H1 (cell line): Measurements from ENCODE around the gene STAT4. TPM values are rescaled to one million over a fixed set of nuclear protein-coding genes. Genes with fewer than 3 reads are reported as not detected.

Source experiments
- CHD2 ChIP-seq: IDR thresholded peaks from 2 replicates; pipeline ENCODE4 v1.6.1; 2012; ENCODE audit warnings: low read length, improper control_type of control experiment
- CHD7 ChIP-seq: fragments of 300-600 bp; sonication (generic); IDR thresholded peaks from 2 replicates; pipeline ENCODE4 v1.7.1; 2012; ENCODE audit warnings: low read length, moderate library complexity, mild to moderate bottlenecking, inconsistent platforms; ENCODE audit not compliant: insufficient replicate concordance
- CTCF ChIP-seq, 3 experiments: IDR thresholded peaks; 1 replicate in 2 of 3; 2 replicates in 1 of 3; pipeline versions ENCODE4 v1.5.1 to v1.6.1; 2011; ENCODE audit warnings: low read length in 3 of 3, mild to moderate bottlenecking in 3 of 3, inconsistent platforms in 2 of 3, low read depth in 1 of 3, moderate library complexity in 1 of 3; ENCODE audit not compliant: insufficient read depth in 1 of 3; ENCODE audit errors: control extremely low read depth in 1 of 3
- EP300 ChIP-seq, 2 experiments: IDR thresholded peaks; 1 replicate in 1 of 2; 2 replicates in 1 of 2; pipeline ENCODE4 v1.6.1; 2011 to 2012; ENCODE audit warnings: low read depth in 2 of 2, low read length in 2 of 2, mild to moderate bottlenecking in 2 of 2, borderline replicate concordance in 1 of 2, inconsistent platforms in 1 of 2, moderate library complexity in 1 of 2
- NRF1 ChIP-seq: IDR thresholded peaks from 2 replicates; pipeline ENCODE4 v1.6.1; 2011; ENCODE audit warnings: mild to moderate bottlenecking, low read depth, low read length, improper control_type of control experiment
- RNF2 ChIP-seq: fragments of 200-900, 300-1000 bp; sonication (generic); IDR thresholded peaks from 2 replicates; pipeline ENCODE4 v1.7.1; 2016; ENCODE audit warnings: borderline replicate concordance, low read depth, mild to moderate bottlenecking, antibody characterized with exemption, low read length; ENCODE audit not compliant: poor library complexity, severe bottlenecking; ENCODE audit errors: missing control alignments
- SP1 ChIP-seq: IDR thresholded peaks from 2 replicates; pipeline ENCODE4 v1.6.1; 2011; ENCODE audit warnings: low read depth, low read length
- SRF ChIP-seq: IDR thresholded peaks from 2 replicates; pipeline ENCODE4 v1.6.1; 2011; ENCODE audit warnings: mild to moderate bottlenecking, low read depth, low read length, moderate library complexity
- ZNF274 ChIP-seq: IDR thresholded peaks from 2 replicates; pipeline ENCODE4 v1.7.0; 2012; ENCODE audit warnings: low read length, borderline replicate concordance; ENCODE audit errors: extremely low read depth
- polyA plus RNA-seq, 7 experiments: library from polyadenylated mRNA; depleted of rRNA in 3 of 7; stranded (reverse) in 5 of 7; unstranded in 2 of 7; fragments of >200 nt in 5 of 7; fragments of 200-250 nt in 2 of 7; gene quantifications; 1 replicate in 5 of 7; 2 replicates in 1 of 7; 4 replicates in 1 of 7; pipeline versions ENCODE4 v1.2.1 to v1.2.3, GENCODE V29; 2011 to 2013; ENCODE audit warnings: missing spikeins in 2 of 7, mixed read lengths in 2 of 7
- total RNA-seq: library from RNA; stranded (reverse); fragmentation: NEBNext Ultra II Directional; extraction: Animal tissue kit (Norgen Biotek cat#: 25700); gene quantifications from 2 replicates; pipeline ENCODE4 v1.2.1, GENCODE V29; 2021

The STAT4 gene
- total and polyA plus RNA-seq, 2 of the 8 experiments (the other 6 are each of a cell fraction or from before 2014, with no cell fraction given): 0.36 to 0.63 TPM

- no peak for TF ChIP-seq CHD7
- no peak for TF ChIP-seq CHD2
- TF ChIP-seq RNF2: no peak
- TF ChIP-seq NRF1: no peak
- TF ChIP-seq CTCF (IDR thresholded peaks at IDR 0.05; ENCODE audit: control extremely low read depth in 1 of 3, insufficient read depth in 1 of 3, low read depth in 1 of 3, low read length in 3 of 3): no peak
- no peak for TF ChIP-seq ZNF274
- no peak for TF ChIP-seq SRF
- no peak for TF ChIP-seq EP300 (IDR thresholded peaks at IDR 0.05; ENCODE audit: borderline replicate concordance in 1 of 2, low read depth in 2 of 2, low read length in 2 of 2)
- TF ChIP-seq SP1: no peak
These were observed 68.5 kb downstream of the STAT4 start (continued) for GRCh38 chr2:191082321-191082720.
